Measurements from ENCODE around the gene UBASH3B.

The UBASH3B gene

DNA sequence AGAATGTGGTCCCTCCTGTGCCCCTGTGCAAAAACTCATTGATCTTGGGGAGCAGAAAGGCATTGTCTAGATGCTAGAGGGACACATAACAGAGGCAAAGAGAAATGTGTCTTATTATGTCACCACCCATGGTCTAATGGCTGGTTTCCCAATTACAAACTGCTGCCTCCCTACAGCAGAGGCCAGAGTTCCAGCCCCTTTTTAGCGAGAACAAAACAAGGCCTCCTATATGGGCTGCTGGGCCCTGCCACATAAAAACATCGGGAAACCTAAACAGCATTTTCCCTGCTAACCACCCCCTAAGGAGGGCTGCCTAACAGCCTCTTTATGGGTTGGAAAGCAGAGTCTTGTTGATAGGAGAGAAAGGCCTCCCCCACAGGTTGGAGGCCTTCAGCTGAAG lies 107.6 kb downstream of the UBASH3B start:
- no peak for DNase-seq

DNA sequence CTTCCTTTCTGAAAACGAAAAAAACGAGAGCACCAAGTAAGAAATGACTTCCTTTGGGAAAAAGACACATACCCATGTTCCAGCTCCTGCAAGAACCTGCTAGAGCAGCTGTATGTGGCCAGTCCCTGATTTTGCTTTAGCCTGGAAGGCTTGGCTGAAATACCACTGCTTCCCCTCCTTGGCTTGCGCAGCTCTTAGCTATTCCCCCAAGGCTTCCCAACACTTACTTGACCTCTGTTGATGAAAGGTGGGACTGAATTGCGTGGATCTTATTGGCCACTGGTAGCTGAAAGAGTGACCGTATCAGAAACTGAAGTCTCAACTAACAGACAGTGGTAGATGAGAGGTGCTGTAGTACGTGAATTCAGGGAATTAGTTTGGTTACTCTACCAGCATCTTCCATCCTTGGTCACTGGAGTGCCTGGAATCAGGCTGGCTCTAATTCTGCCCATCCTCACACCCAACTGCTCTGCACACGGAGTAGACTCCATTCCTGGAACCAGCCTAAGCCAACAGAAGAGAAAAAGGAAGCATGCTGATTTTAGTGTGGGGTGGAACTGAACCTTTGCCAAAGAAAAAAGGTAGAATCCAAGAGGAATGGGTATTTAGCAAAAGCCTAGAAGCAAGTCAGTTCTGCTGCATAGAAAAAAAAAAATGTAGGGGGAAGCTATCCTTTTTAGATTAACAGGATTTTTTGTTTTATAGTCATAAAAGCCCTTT lies 109.0 kb downstream of the UBASH3B start:
- DNase-seq = no peak

DNA sequence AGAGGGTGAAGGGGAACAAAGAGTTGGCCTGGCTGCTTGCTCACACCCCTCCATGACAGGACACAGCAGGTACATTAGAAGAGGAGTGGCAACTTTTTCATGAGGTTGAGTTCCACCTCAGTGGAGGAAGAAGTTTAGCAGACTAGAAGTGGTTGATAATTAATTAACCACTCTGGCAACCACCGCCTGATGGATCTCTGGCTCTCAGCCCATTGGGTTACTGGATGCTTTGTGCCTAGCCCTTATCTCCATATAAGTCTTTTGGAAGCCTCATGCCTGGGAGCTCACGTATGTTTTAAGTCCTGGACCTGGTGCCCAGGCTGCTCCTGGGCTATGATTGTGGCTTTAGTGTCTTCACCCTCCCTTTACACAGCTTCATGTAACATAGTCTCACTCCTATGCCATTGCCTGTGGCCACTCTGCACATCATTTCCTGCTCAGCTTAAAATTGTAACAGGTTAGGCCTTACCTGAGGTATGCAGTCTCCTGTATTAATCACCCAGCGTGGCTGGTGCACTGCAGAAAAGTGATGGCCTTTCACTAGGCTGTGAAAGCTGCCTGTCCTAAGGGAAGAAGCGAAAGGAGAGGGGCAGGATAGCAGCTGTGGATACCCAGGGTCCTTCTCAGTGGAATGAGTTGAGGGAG lies 110.1 kb downstream of the UBASH3B start:
- no peak for DNase-seq

DNA sequence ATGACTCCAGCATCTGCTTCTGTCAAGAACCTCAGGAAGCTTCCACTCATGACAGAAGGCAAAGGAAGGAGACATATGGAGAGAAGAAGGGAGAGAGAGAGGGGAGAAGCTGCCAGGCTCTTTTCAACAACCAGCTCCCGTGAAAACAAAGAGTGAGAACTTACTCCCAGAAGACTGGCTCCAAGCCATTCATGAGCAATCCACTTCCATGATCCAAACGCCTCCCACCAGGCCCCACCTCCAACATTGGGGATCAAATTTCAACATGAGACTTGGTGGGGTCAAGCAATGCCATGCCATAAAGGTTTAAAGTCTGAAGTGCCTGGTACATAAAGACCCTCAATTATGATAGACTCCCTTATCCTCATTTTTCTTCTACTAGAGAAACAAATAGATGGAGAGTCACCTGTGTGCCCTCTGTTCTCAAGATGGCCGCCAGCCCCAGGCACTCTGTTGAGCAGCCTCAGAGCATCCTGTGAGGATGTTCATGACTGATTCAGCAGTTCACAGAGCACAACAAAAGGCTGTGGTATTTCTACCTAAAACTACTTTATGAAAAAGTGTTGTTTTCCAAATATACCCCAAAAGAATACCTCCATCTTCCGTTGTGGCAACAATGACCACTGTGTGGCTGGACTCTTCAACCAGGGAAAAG lies 113.7 kb downstream of the UBASH3B start:
- no peak for DNase-seq

DNA sequence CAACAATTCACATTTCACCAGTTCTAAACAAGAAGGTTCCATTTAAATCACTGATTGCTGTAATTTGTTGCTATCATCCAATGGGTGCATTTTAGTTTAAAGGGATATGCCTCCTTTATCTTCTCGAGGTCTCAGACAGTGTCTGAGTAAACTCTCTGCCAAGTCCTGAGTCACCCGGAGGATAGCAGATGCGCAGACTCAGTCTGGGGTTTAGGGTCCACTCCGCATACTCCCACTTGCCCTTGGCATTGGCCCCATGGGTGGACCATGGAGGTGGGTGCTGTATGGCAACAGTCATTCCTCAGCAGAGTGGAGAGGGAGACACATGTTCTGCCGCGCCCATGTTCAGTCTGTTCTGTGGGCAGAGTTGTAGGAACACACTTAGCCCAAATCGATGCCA lies 117.4 kb downstream of the UBASH3B start:
- no peak for DNase-seq

DNA sequence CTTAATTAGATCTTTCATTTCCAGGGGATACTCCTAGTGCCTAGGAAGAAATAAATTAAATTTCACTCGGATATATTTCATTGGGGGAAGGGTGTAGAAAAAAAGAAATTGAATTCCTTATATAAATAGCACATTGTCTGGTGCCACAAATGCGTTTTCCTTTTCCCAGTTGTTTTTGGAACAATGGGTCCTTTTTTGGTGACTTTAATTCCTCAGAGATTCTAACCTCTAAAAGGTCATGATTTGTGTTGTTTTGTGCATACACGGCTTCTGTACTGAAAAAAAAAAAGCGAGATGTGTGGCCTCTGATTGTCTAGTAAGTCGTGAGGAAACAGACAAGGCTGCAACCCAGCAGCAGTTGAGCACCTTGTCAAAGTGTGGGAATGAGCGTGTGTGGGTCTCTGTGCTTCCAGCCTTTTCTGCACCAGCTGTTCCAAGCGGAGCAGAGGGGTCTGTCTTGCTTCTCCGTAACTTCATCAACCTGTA lies 118.3 kb downstream of the UBASH3B start:
- no peak for DNase-seq

DNA sequence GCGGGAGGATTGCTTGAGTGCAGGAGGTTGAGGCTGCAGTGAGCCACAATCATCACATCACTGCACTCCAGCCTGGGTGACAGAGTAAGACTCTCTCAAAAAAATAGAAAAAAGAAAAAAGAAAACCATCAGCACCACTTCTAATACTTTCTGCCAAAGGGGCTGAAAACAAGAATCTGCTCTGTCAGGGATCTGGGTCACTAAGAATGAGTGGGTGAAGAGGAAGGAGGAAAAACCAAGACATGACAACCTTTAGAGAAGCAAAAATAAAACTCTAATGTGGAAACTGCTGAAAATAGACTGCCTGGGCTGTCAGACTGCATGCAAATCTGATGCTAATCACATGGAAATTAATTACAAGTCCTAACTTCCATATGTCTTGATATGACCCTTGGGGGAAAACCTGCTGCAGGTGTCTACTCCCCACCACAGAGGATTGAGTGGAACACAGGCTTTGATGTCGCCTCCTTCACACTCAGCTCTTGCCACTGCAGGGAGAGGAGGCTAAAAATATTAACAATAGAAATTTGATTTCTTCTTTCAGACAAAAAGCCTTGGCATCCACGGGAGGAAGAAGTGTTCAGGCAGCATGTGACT lies 120.3 kb downstream of the UBASH3B start:
- DNase-seq = no peak

DNA sequence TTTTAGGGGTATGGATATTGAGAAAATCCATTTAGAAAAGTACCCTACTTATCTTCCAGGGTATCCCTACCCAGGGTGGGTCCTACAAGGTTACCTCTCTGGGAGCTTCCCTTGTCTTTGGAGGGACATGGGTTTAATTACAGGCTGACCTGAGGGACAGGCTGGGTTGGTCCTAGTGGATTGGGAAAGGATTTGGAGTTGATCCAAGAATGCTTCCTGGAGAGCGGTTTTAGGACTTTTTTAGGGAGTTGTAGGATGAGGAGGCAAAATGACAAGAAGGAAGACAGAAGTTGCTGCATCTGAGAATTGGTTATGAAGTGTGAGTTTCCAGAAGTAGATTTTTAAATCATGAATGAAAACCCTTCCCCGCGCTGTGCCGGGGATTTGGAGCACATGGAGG lies 121.0 kb downstream of the UBASH3B start:
- no peak for DNase-seq

DNA sequence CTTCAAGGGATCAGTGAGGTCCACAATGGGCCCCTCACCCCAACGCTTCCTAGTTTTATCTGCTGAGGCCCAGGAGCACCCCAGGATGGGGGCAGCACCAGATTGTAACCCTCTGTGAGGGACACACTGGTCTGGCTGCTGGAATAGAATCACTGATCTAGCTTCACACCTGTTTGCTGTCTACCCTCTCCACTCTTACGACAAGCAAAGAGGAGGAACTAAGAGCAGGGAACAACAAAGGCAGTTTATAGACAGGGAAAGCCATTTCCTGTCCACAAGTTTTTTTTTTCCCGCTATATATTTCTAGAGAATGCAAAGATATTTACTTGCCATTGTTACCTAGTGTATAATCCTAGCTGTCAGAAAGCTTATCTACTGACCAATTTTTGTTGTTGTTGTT lies 121.8 kb downstream of the UBASH3B start:
- DNase-seq = no peak

DNA sequence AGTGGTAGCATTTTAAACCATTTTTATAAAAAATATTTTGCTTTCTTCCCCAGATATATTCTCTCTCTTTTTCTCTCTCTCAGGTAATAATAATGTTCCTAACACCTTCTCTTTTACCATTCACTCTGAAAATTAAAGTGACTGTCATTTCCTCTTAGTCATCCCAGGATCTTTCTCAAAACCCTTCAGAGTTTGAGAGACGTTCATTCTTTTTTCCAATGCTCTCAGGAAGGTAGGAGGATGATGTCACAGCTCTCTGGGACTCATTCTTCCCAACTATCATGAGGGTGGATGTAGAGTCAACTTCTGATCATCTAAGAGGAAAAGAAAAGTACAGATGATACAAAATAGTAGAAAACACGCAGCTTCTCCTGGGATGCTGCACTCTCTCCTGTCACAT lies 122.6 kb downstream of the UBASH3B start:
- DNase-seq = no peak

DNA sequence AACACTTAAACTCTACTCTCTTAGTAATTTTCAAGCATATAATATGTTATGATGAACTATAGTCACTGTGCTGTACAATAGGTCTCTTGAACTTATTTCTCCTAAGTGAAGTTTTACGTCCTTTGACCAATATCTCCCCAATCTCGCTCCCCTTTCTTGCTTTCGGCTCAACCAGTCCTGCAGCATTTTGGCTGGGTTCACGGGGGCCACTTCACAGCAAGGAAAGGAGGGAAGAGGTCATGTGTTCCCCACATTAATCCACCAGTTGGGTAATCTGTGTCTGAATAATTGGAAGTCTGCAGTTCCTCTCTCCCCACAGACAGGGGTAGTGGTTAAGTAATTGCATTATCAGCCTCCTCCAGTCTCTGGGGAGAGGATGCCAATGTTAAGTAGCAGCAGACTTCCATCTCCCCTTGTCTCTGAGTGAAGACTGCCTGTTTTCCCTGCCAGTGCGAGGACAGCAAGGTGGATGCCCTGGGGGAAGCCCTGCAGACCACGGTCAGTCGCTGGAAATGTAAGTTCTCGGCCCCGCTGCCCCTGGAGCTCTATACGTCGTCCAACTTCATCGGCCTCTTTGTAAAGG lies 123.6 kb downstream of the UBASH3B start:
- DNase-seq = no peak

DNA sequence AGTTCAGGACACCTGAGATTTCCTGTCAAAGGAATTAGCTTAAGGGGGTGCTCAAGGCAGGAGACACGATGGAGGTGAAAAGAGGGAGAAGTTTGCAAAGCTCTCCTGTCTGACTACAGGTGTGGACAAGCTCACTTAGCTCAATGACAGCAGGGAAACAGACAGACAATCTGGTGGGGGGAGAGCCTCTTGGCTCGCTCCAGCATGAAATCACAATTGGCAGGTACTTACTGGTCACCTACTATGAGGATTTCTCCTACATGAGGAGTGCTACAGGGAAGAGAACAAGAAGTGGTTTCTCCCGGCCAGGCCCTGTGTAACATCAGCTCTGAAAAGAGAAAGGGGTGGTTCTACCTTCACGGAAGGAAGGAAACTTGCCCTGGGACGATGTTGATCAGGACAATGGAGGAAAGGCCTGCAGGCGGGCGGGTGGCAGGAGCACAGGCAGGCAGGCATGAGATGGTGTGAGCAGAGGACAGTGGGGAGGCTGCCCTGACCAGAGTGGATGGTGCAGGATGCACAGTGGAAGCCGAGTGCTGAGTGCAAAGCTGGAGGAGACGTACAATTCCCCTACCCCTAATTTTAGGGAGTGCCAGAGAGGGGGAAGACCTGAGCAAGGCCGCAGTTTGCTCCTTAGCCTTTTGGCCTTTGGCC lies 124.9 kb downstream of the UBASH3B start:
- no peak for DNase-seq

DNA sequence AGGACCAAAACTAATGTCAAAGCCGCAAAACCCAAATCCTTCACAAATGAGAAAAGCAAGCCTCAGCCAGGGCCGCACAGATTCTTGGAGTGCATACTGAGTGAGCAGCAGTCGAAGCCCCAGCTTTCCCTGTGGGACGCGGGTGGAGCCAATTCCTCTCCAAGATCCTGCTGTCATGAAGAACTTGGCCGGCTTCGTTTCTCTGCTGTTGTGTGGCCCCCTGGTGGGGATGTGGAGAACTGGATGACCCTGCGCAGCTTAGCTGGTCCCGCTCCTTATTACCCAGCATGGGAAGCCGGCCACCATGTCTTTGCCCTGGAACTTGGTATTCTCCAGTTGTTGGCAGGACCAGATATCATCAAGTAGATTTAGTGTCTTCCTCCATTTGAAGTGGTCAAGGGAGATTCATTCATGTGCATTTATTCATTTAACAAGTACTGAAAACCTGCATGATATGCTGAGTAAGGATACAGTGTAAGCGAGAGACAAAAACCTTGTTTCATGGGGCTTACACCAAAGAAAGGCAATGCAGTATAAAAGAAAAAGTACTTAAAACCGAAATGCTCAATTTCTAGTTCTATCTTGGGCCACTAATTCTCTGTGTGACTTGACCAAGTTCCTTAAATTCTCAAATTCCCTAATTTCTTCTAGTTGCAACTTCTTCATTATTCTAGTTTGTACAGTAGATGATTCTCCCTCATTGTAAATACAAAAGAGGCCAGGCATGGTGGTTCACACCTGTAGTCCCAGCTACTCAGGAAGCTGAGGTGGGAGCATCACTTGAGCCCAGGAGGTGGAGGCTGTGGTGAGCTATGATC lies 126.1 kb downstream of the UBASH3B start:
- DNase-seq = peak; percentile 29

DNA sequence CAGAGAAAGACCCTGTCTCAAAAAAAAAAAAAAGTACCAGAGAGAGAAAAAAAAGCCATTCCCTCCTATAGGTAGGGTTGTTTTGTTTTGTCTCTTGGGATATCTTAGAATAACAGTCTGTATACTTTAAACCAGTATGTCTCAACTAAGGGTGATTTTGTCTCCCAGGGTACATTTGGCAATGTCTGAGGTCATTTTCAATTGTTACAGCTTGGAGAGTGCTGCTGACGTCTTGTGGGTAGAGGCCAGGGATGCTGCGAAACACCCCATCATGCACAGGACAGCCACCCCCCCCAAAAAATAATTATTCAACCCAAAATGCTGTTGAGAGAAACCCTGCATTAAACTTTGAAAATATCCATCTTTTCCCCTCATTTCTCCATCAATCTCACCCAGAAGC lies 126.7 kb downstream of the UBASH3B start:
- no peak for DNase-seq

DNA sequence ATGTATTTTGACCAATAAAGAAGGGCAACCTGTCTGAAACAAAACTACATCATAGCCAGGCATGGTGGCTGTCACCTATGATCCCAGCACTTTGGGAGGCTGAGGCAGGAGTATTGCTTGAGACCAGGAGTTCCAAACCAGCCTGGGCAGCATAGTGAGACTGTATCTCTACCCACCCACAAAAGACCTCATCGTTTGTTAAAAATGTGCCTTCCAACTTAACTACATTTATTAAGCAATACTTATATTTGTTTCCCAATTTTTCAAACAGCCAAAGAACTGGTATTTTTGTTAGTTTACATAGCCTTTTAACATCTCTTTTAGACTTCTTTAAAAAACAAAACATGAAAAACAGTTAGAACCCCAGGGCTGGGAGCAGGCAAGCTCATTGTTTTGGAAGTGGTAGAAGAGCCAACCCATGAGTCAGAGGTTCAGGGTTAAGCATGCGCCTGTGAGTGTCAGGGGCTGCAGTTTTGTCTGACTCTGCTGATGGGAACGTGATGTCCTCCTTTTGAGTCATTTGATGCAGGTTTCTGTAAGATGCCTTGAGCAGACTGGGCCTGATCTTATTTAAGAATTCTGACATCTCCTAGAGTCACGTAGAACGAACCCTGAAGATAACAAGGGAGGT lies 128.9 kb downstream of the UBASH3B start:
- no peak for DNase-seq

DNA sequence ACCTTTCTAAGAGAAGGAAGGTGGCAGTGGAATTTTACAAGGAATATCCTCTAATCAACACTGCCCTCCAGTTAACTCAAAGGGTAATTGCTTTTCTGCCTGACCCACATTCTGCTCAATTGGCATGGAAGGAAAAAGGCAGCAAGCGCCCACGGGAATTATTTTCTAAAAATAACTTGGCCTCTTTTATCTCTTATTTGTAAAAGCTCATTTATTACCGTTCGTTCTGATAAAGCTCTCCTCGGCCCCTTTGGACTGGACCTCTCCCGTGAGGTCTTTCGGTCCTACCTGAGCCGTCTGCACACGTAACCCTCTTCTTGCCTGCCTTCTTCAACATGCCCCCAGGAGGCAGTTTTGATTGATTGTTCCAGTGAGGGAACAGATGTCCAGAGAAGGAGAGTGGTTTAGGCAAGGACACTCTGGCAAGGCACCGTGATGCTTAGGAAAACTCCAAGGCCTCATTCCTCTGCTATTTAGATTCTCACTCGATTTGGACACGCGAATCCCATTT lies 129.6 kb downstream of the UBASH3B start:
- DNase-seq = no peak

DNA sequence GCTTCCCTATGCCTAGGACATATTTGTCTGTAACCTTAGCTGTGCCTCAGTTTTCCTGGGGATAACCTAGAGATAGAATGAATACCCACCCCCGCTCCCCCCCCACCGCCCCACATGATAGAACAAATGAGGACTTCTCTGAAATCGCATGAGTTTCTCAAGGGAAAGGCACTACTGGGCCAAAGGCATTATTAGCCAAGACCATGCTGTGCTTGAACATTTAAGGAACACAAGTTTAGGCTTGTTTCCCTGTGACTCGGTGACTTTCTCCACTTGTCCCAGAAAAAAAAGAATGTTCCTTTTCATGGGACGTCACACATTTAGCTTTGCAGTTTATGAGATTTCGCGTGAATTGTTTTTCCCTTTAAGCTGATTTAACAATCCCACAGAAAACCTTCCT lies 131.4 kb downstream of the UBASH3B start:
- no peak for DNase-seq

DNA sequence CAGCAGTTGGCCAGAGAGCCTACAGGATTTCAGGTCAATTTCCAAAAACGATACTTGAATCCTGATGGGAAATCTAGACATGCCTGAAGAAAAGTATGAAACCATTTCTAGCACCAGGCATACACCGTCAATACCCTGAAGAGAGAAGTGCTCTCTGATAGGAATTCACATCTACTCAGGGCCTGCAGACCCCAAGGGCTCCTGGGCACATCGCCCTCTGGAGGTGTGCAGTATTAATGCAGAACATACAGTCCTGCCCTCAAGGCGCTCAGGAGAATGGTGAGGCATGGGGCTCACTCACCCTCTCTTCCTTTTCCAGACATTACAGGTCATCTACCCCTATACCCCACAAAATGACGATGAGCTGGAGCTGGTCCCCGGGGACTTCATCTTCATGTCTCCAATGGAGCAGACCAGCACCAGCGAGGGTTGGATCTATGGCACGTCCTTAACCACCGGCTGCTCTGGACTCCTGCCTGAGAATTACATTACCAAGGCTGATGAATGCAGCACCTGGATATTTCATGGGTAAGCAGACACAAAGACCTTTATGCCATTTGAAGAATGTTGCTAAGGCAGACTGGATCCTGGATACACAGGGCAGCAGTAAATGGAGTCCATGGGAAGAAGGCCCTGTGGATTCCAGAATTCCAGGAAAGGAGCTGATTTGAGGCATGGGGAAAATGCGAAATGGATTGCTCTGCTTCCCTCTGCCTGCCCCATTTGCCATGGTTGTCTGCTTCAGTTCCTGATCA lies 133.4 kb downstream of the UBASH3B start:
- DNase-seq = no peak

DNA sequence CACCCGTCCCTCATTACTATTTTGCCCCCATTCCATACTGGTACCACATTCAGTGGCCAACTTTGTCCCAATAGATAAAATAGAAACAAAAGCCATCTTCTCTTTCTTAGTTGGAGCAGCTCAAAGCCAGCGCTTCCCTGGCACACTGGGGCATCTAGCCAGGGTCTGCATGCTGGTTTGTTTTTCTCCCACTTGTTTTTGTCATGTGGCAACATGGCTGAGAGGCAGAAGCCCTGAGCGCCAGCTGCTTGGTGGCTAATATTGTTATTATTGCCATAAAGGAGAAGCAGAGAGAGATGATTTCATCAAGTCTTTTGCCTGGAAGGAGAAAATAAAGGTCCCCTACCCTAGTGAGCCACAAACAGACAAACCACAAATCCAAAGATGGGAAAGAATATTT lies 134.4 kb downstream of the UBASH3B start:
- no peak for DNase-seq

DNA sequence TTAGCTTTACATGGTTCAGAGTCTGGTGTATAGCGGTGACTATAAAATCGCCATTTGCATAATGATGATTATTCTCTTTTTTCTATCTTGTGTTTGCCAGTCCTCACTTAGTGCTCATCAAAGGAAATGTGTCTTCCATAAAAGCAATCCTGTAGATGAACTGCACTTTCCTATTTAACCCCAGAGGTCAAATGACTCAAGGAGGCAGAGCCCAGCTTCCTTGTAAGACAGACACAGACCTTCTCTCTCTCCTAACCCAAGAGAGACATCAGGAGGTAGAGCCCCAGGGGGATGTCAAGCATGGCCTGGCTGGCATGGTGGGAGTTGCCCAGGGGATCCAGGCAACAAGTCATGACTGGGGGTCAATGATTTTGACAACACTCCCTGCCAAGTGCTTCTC lies 135.9 kb downstream of the UBASH3B start:
- no peak for DNase-seq

DNA sequence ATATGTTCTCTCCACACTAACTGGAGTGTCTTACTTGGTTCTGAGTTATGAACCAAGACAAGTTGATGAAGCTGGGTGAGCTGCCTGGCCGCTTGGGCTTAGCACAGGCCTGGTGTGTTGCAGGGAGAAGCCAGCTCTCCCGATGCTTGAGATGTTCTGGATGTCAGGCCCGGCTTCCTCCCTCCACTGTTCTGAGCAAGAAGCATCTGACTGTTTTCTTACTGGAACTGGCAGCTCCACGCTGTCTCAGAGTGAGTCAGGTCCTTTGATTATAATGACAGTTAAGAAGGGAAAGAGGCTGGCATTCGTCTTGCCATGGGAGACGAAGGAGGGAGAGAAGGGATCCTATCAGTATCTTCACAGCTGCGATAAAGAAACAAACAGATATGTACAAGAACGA lies 136.3 kb downstream of the UBASH3B start:
- no peak for DNase-seq
